Memory B cell (primary cell): ENCODE measurements around the gene RXFP4.
"Not testable (repeated sequence)": the region's sequence is repeated elsewhere in the genome, so short reads cannot be mapped to it uniquely, and the experiment has no call there.

Experiments
- ATAC-seq: fragments of 150-1000 bp; cut with Tn5 transposase; 2 replicates; pipeline ENCODE4 v1.10.0; 2021; ENCODE audit warnings: low read depth, mild to moderate bottlenecking, moderate library complexity
- DNase-seq, 2 donors: peaks; one replicate each; pipeline ENCODE4 v3.0.0; 2022; ENCODE audit warnings: low spot score in 2 of 2
- H3K27ac Mint-ChIP-seq: one replicate; pipeline ENCODE4 v1.8.0; 2022; ENCODE audit warnings: mild to moderate bottlenecking, moderate library complexity, mixed read lengths
- H3K27me3 Mint-ChIP-seq: one replicate; pipeline ENCODE4 v1.8.0; 2022; ENCODE audit warnings: mixed read lengths
- H3K36me3 Mint-ChIP-seq: one replicate; pipeline ENCODE4 v1.8.0; 2022; ENCODE audit warnings: mild to moderate bottlenecking, mixed read lengths
- H3K4me1 Mint-ChIP-seq: one replicate; pipeline ENCODE4 v1.8.0; 2022; ENCODE audit warnings: mixed read lengths
- H3K4me3 Mint-ChIP-seq: one replicate; pipeline ENCODE4 v1.8.0; 2022; ENCODE audit warnings: mild to moderate bottlenecking, moderate library complexity, mixed read lengths
- H3K9me3 Mint-ChIP-seq: one replicate; pipeline ENCODE4 v1.8.0; 2022; ENCODE audit warnings: mixed read lengths

RXFP4 gene

GRCh38 chr1:155912056-155912536, 29.3 kb upstream of the RXFP4 start:
- DNase-seq: no peak

GRCh38 chr1:155913969-155914757, 27.3 kb upstream of the RXFP4 start:
- DNase-seq: no peak
- no peak for ATAC-seq
- H3K4me3 Mint-ChIP-seq: no peak overlapping the region
- peaks cover 21% of the 10 kb centered on the region for H3K36me3 Mint-ChIP-seq
- no peak overlapping the region for H3K27ac Mint-ChIP-seq
- no peaks in the 10 kb centered on the region for H3K27me3 Mint-ChIP-seq
- H3K9me3 Mint-ChIP-seq: no peaks in the 10 kb centered on the region
- H3K4me1 Mint-ChIP-seq: peaks cover 14% of the 10 kb centered on the region

More at GRCh38 chr1:155912056-155912536, 29.3 kb upstream of the RXFP4 start:
- Mint-ChIP-seq H3K27ac (peak overlapping the region; percentile 97), H3K4me3 (peak overlapping the region; percentile 96), H3K4me1 (peaks cover 14% of the 10 kb centered on the region), H3K27me3 (no peaks in the 10 kb centered on the region), H3K9me3 (no peaks in the 10 kb centered on the region), H3K36me3 (peaks cover 18% of the 10 kb centered on the region)
- no peak for ATAC-seq

GRCh38 chr1:155918660-155919059, 22.8 kb upstream of the RXFP4 start:
- H3K4me3 Mint-ChIP-seq: no peak overlapping the region
- ATAC-seq (no peak), DNase-seq (no peak)
- H3K27me3 Mint-ChIP-seq: no peaks in the 10 kb centered on the region
- H3K36me3 Mint-ChIP-seq: peaks cover 31% of the 10 kb centered on the region
- H3K27ac Mint-ChIP-seq: no peak overlapping the region
- no peaks in the 10 kb centered on the region for H3K9me3 Mint-ChIP-seq
- H3K4me1 Mint-ChIP-seq: peaks cover 2% of the 10 kb centered on the region

GRCh38 chr1:155919801-155920200, 21.6 kb upstream of the RXFP4 start:
- ATAC-seq (no peak), DNase-seq (no peak)
- Mint-ChIP-seq H3K36me3 (peaks cover 28% of the 10 kb centered on the region), H3K4me3 (no peak overlapping the region), H3K9me3 (no peaks in the 10 kb centered on the region), H3K27me3 (no peaks in the 10 kb centered on the region), H3K4me1 (peaks cover 2% of the 10 kb centered on the region), H3K27ac (no peak overlapping the region)

- Mint-ChIP-seq H3K4me3 (no peak overlapping the region), H3K4me1 (peaks cover 2% of the 10 kb centered on the region), H3K27me3 (no peaks in the 10 kb centered on the region), H3K27ac (no peak overlapping the region), H3K36me3 (peaks cover 29% of the 10 kb centered on the region), H3K9me3 (no peaks in the 10 kb centered on the region)
- ATAC-seq (no peak), DNase-seq (no peak)
Measured at GRCh38 chr1:155920717-155921116, 20.7 kb upstream of the RXFP4 start.

GRCh38 chr1:155925506-155925905, 15.9 kb upstream of the RXFP4 start:
- peaks cover 6% of the 10 kb centered on the region for H3K4me1 Mint-ChIP-seq
- DNase-seq (no peak), ATAC-seq (no peak)
- H3K27me3 Mint-ChIP-seq: no peaks in the 10 kb centered on the region
- H3K9me3 Mint-ChIP-seq: no peaks in the 10 kb centered on the region
- peaks cover 31% of the 10 kb centered on the region for H3K36me3 Mint-ChIP-seq
- no peak overlapping the region for H3K27ac Mint-ChIP-seq
- H3K4me3 Mint-ChIP-seq: no peak overlapping the region

- H3K4me1 Mint-ChIP-seq: peaks cover 7% of the 10 kb centered on the region
- no peak overlapping the region for H3K27ac Mint-ChIP-seq
- peaks cover 22% of the 10 kb centered on the region for H3K36me3 Mint-ChIP-seq
- H3K27me3 Mint-ChIP-seq: no peaks in the 10 kb centered on the region
- no peak for DNase-seq
- no peak for ATAC-seq
- no peak overlapping the region for H3K4me3 Mint-ChIP-seq
- no peaks in the 10 kb centered on the region for H3K9me3 Mint-ChIP-seq
Measured at GRCh38 chr1:155929057-155929456, 12.4 kb upstream of the RXFP4 start.

- not testable (repeated sequence) for H3K27me3 Mint-ChIP-seq, DNase-seq, H3K9me3 Mint-ChIP-seq, H3K4me1 Mint-ChIP-seq, ATAC-seq
- Mint-ChIP-seq H3K27ac (peak overlapping the region; percentile 60), H3K4me3 (peak overlapping the region; percentile 77), H3K36me3 (peaks cover 18% of the 10 kb centered on the region)
Measured at GRCh38 chr1:155930725-155931124, 10.7 kb upstream of the RXFP4 start.

- H3K9me3 Mint-ChIP-seq: no peaks in the 10 kb centered on the region
- H3K4me3 Mint-ChIP-seq: peak overlapping the region; percentile 77
- peaks cover 7% of the 10 kb centered on the region for H3K4me1 Mint-ChIP-seq
- DNase-seq (no peak), ATAC-seq (peak; percentile 6)
- H3K36me3 Mint-ChIP-seq: peaks cover 16% of the 10 kb centered on the region
- peak overlapping the region; percentile 60 for H3K27ac Mint-ChIP-seq
- no peaks in the 10 kb centered on the region for H3K27me3 Mint-ChIP-seq
Measured at GRCh38 chr1:155931332-155932038, 10.0 kb upstream of the RXFP4 start.

DNA sequence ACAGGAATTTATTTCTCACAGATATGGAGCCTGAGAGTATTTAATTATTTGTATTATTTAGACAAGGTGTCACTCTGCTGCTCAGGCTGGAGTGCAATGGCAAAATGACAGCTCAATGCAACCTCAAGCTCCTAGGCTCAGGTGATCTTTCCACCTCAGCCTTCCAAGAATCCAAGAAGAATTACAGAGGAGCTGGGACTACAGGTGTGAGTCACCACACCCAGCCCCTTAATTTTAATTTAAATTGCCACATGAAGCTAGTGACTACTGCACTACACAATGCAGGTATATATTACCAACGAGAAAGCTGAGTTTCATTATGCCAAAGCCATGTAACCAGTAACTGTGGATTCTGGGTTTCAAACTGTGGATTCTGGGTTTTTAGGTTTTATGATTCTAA, 9.4 kb upstream of the RXFP4 start:
- Mint-ChIP-seq H3K9me3 (no peaks in the 10 kb centered on the region), H3K27ac (no peak overlapping the region), H3K4me3 (no peak overlapping the region), H3K27me3 (no peaks in the 10 kb centered on the region), H3K36me3 (peaks cover 12% of the 10 kb centered on the region), H3K4me1 (peaks cover 7% of the 10 kb centered on the region)
- DNase-seq (no peak), ATAC-seq (no peak)

DNA sequence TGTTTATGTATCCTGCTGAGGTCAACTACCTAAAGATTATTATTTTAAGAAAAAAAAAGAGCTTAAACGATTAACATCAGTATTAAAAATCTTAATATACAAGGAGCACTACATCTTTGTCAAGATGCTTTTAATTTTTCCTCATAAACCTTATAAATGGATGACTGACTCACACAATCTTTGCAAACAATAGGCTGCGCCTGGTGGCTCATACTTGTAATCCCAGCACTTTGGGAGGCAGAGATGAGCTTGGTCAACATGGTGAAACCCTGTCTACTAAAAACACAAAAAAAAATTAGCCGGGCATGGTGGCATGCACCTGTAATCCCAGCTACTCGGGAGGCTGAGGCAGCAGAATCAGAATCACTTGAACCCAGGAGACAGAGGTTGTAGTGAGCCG, 9.0 kb upstream of the RXFP4 start:
- H3K4me3 Mint-ChIP-seq: no peak overlapping the region
- H3K27me3 Mint-ChIP-seq: no peaks in the 10 kb centered on the region
- peaks cover 7% of the 10 kb centered on the region for H3K4me1 Mint-ChIP-seq
- H3K9me3 Mint-ChIP-seq: no peaks in the 10 kb centered on the region
- ATAC-seq (no peak), DNase-seq (no peak)
- H3K27ac Mint-ChIP-seq: no peak overlapping the region
- H3K36me3 Mint-ChIP-seq: peaks cover 12% of the 10 kb centered on the region

GRCh38 chr1:155933591-155934096, 7.8 kb upstream of the RXFP4 start:
- Mint-ChIP-seq H3K4me3 (no peak overlapping the region), H3K36me3 (peaks cover 11% of the 10 kb centered on the region), H3K9me3 (no peaks in the 10 kb centered on the region), H3K27me3 (no peaks in the 10 kb centered on the region), H3K4me1 (peaks cover 12% of the 10 kb centered on the region), H3K27ac (no peak overlapping the region)
- DNase-seq: no peak
- no peak for ATAC-seq

GRCh38 chr1:155934097-155934935, 7.1 kb upstream of the RXFP4 start, which contains the start of gene KHDC4:
TSS of gene KHDC4 (minus strand) at chr1:155934413. CDS start at chr1:155934373, 40 bp downstream.
- H3K27ac Mint-ChIP-seq: no peak within 1 kb of the TSS
- H3K36me3 Mint-ChIP-seq: peaks cover 7% of the 10 kb centered on the region
- H3K9me3 Mint-ChIP-seq: no peaks in the 10 kb centered on the region
- H3K27me3 Mint-ChIP-seq: no peaks in the 10 kb centered on the region
- peak within 1 kb of the TSS; percentile 43 for H3K4me3 Mint-ChIP-seq
- DNase-seq (peak; percentile 85 to 93), ATAC-seq (peak; percentile 90)
- H3K4me1 Mint-ChIP-seq: peaks cover 12% of the 10 kb centered on the region
